HG03045 (cell line): ENCODE results near the gene DMAP1.

ENCODE experiments used
- ATAC-seq: cut with Tn5 transposase; IDR thresholded peaks from one replicate; pipeline ENCODE4 v1.9.1; 2021; ENCODE audit warnings: mild to moderate bottlenecking, moderate library complexity; ENCODE audit not compliant: unreplicated experiment

The DMAP1 gene

DNA sequence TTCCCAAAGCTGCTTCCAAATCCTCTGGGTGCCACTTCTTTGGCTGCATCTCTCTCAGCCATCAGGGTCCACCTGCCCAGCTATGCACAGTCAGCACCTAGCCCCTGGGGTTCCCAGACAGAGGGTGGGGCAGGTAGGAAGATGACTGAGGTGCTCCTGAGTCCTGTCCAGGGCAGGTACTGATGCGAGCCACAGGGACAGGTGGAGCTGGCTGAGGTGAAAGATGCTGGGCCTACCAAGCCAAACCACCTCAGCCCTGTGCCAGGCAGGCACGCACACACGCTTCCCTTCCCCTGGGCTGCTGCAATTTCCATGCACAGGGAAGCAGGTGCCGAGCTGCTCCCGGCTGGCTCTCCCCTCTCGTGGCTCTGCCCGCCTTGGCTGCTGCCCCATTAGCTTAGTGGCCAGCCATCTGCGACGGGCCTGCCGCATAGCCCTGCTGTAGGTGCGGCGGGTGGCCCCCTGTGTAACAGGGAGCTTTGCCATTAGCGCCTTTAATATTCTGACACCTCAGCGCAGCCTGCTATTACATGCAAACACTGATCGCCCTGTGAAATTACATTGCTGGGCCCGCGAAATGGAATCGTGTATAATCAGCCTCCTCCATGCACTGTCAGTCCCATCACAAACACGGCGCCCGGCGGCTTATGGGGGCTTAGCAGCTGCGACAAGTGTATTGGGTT is 38.9 kb downstream of the DMAP1 start:
- no peak for ATAC-seq

DNA sequence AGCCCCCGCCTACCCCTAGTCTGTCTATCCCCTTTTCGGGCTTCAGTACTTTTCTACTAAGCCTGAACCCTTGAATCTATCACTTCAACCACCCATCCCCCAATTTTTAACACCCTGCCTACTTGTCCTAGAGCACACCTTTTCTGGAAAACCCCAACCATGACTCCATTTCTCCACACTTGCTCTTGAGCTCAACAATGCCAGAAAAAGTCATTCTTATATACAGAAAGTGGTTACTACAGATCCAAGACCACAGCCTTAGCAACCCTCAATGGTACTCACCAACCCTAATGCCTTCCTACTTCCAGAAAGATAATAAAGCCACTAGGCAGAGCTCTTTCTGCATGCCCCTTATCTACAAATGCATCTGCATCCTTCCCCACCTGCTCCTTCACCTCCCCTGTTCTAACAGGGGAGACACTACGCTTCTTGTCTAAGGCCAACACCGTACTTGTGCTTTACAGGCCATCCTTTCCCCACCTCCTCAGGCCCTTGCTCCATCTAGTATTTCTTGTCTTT is 41.2 kb downstream of the DMAP1 start:
- no peak for ATAC-seq

DNA sequence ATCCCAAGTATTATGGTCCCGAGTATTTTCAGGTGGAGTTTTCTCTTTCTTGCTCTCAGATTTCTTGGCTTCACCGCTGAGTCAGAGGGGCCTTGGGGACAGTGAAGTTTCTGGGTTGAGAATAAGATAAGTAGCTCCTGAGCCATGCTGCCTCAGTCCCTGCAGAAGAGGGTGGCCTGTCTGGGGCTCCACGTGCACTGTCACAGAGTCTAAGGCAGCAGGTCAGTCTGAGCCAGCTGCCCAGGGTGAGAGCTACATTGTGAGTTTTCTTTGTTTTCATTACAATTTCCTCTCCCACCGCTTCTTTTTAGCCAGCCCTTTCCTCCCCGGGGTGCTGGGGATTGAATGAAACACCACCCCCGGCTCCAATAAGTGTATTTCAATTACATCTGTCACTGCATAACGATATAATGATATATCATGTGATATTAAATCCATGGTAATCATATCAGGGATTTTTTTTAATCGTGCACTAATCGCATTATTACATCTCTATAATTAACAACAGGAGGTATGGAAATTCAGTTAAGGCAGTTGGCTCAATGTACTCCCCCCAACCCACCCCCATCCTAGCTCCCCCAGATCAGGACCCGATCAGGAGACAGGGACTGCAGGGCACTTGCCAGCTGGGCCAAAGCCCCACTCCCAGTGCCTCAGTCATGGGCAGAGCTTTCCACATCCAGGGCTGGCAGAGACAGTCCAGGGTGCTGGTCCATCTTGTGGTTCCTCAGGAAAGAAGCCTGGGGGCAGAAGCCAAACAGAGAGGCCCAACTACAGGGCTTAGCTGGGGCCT is 43.7 kb downstream of the DMAP1 start:
- no peak for ATAC-seq

DNA sequence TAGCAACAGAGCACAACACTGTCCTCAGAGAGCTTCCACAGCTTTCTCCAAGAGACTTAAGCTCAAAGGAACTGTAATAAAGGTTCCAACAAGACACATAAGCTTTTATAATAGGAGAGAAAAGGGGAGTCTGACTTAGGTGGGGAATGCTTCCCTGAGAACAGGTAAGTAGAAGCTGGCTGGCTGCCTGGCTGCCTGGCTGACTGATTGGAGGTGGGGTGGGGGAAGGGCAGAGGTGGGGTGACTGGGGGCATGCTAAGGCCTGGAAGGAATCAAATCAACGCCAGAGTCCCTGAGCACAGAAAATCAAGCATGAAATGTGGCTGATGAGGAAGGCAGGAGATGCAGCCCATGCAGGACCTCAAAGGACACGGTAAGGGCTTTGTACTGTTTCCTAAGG is 45.8 kb downstream of the DMAP1 start:
- no peak for ATAC-seq

DNA sequence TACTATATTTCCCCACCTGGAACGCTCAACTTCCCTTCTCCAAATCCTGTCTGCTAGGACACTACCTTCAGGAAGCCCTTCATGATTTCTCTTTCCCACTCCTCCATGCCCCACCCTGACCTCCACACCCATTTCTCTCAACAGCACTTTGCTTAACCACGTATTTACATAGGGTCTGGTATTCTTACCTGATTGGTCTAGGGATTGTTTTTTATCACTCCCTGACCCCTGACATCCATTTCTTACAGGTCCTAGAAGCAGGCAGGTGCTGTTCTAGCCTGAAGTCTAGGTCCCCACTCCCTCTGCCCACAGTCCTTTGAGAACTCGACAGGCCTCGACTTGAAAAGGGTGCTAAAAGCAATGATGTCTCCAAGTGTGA is 47.5 kb downstream of the DMAP1 start:
- no peak for ATAC-seq

DNA sequence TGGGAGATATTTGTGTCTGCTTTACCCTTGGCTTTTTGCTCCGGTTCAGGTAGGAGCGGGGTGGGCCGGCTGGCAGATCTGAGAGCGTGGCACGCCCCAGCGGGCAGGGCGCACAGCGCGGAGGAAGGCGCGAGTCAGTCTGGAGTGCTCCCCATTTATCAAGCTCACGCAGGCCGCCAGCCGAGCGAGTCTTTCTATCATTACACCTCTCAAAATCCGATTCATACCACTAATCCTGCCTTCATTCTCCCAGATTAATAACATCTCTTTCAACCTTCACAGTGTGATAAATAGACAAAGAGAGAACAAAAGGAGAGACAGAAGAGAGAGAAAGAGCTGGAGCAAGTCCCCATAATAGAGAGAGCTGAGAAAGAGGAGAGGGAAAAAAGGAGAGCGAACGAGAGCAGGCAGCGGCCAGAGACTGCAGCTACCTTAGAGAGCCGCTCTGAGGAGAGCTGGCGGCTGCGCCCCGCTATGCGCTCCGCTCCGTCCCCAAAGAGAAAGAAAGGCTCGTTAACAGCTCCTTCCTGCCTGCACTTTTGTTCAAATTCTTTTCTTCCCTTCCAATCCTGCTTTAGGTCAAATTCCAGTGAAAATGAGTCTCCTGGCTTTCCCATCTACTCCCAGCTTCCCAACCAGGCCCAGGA is 48.0 kb downstream of the DMAP1 start:
- ATAC-seq = no peak

DNA sequence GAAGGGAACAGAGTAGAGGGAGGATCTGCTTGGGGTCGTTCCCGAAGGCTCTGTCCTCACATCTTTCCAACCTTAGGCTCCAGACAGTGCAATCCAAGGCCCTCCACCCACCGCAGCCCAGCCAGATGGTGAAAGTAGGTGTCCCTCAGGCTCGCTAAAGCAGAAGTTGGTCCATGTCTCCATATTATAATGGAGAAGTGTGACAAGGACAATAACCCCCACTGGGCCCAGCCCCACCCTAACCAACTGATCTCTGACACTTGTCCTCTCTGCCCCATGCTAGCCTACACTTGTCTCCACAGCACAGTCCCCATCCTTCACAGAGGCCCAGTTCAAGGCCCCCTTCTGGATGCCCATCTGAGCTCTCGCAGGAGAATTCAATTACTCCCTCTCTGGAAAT is 48.7 kb downstream of the DMAP1 start:
- no peak for ATAC-seq

DNA sequence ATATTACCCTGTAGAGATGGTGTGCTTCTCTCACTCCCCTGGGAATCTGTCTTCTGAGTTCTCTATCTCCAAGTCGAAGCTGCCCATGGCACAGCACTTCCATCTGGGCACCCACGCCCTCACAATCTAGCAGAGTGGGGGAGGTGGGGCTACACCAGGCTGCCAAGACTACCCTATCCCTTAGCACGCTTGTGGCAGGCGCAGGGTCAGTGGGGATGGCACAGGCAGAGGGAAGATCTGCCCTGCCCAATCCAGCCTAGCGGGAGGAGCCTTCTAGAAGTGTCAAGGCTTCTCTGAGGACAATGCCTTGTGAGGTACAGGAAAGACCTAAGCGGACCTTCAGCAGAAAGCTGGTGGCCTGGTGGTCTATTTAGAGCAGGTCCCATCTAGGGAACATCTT is 49.1 kb downstream of the DMAP1 start:
- ATAC-seq = no peak

DNA sequence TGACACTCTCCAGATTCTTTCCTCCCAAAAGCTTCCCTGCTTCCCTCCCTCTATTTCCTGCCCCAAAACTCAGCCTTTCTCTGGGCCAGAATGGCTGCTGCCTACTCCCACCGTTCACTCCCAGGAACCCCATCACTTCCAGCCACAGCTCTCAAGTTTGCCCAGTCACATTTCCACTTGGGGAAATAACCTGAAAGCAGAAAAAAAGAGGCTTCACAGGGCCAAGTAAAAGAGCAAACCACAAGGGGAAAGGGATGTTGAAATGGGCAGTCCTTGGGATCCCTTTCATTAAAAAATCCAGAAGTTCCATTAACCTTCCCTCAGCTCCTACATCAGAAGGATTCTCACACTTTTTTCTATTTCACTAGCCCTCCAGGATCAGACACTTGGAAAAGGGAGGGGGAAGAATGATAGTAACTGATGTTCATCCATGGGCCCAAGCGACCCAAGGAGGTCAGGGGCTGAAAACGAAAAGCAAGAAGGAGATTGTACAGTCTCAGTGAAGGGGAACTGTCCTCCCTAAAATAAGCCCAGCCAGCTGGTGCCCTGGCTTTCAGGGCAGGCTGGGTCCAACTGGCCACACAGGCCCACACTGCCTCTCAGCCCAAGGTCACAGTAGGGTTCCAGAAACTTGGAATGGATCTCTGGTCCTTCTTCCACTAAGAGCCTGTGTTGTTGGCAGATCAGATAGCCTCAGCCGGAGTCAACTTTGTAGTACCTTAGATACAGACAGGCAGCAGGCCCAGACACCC is 49.7 kb downstream of the DMAP1 start:
- no peak for ATAC-seq

DNA sequence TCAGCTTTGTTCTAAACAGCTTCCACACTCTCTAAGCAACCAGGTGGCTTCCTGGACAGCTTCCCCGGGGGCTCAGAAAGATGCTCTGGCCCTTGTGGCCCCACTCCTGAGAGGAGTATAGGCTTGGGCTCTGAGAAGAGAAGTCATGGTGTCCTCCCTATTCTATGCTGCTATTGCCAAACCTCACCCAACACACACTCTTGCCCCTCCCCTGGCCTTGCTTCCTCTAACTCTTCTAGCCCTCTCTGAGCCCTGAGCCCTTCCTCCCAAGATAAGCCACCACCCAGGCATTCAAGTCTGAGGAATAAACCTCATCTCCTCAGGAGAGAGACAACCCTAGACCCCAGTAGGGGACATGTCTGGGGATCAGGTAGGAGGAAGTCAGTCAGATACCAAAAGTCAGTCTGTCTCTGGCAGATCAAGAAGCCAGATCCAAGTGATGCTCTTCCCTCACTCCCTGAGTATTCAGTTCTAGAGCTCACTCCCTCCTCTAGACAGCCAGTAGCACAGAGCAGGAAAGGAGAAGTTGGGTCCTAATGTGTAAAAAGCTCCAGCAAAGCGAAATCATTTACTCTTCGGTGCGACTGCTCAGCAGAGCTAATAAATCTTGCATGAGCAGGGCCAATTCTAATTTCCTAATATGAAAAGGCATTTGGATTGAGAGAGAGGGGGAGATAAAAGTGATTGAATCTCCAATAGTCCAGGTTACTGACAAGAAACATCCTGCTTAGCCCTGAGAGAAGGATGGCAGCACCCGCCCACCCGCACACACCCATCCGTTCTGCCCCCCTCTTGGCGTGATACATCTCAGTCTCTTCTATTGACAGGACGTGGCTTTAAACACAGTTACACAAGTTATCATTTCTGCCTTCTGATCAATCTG is 50.5 kb downstream of the DMAP1 start:
- ATAC-seq = no peak

DNA sequence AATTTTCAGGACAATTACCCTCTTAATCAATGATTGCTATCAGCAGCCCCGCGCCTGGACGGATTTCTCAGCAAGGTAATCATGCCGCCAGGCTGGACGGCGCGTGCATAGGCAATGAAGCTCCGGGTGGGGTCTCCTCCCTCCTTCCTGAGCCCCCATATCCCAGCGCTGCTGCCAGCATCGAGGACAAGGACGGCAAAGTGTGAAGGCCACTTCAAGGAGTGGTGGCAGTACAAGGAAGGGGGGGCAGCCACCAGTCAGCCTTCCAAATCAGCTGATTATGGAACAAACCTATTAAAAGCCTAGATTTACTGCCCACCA is 51.1 kb downstream of the DMAP1 start:
- no peak for ATAC-seq

DNA sequence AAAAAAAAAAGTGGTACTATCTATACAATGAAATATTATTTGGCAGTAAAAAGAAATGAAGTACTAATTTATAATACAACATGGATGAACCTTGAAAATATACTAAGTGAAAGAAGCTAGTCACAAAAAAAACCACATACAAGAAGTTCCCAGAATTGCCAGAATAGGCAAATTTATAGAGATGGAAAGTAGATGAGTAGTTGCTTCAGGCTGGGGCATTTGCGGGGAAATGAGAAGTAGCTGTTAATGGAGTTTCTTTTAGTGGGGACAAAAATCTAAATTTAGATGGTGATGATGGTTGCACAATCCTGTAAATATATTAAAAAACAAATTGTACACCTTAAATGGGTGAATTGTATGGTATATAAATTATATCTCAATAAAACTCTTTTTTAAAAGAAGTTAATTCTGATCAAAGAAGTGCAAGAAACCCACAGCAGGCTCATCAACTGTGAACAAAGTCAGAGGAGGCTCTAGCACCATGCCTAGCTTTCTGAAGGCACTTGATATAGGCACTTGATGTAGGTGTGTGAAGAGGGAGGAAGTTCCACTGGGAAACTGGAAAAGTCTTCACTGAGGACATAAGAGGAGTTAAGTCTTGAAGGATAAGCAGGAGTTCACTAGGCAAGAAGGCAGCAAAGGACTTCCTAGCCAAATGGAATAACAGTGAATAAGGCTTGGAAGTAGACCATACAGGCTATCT is 52.5 kb downstream of the DMAP1 start:
- no peak for ATAC-seq

DNA sequence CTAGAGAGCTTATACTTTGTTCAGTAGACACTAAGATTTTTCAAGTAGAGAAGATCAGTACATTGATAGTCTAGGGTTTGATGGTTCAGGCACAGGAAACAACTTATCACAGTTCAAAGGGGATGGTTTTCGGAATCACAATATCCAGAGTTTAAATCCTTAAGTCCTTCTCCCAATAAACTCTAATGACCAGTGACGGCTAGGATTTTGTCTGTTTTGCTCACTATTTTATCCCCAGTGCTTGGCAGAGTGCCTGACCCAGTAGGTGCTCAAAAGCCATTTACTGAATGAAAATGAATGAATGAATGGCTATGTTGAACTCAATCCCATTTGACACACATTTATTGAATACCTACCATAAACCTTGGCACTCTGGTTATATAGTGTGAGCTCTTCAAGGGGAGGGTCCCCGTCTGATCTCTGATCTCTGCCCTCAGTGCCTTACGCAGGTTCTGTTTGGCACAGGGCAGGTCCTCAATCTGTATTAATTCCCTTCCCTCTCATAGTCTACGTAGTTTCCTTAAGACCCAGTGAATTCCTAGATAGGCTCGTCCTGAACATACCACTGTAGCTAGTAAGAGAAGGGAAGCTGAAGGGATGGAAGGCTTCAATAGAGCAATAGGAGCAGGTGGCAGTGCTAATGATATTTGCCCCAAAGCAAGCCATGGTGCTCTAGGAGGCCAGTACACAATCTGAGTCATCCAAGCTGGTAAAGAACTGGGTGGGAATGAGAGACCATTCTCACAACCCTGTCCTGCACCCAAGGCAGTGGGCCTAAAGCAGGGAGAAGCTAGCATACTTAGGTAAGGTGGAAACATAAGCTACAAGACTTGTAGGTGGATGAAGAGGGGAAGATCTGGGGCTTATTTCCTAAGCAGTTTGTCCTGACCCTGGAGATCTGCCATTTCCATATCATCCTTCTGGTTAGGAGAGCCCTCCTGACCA is 53.4 kb downstream of the DMAP1 start:
- ATAC-seq = no peak

DNA sequence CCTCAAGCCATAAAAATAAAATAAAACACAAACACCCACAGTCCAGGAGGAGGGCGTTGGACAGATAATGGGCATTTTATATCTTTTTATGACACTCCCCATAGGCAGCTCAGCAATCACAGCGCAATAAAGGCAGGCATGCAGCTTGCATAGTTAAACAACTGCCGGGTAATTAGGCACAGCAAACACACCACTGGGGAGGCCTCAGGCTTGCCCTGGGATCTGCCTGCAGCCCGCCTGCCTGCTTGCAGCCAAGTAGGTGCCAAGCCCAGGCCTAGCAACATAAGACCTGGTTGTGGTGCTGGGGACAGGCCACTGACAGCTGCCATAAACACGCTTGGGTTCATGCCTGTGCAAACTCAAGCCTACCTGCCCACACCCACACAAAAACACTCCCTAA is 54.2 kb downstream of the DMAP1 start:
- no peak for ATAC-seq

DNA sequence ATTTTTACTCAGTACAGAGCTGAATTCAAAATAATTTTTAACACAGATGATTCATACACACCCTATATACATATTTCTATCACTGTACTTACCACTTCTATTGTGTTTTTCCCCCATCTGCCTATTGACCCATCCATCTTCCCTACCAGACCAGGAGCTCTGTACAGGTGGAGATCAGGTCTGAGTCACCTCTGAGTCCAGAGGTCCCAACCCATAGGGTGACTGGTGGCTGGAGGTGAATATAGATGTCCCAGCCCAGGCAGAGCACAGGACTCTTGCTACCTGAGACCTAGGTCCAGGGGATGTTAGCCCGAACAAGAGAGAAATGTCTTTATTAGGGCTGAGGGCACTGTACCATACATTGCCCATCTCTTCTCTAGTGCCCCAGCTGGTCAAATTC is 54.8 kb downstream of the DMAP1 start:
- no peak for ATAC-seq
